Loucy (cell line): Measurements from ENCODE around the gene MTA1.

ENCODE experiments used
- H2AFZ ChIP-seq: fragments of 200-600 bp; sonication (generic); 2 replicates; pipeline ENCODE4 v1.6.0; 2016; ENCODE audit warnings: antibody characterized with exemption, mild to moderate bottlenecking, low read length, moderate library complexity
- H3F3A ChIP-seq: fragments of 200-600 bp; 2 replicates; pipeline ENCODE4 v1.6.0; 2016; ENCODE audit warnings: antibody characterized with exemption, low read depth, mild to moderate bottlenecking
- H3K27me3 ChIP-seq: fragments of 200-600 bp; sonication (generic); 2 replicates; pipeline ENCODE4 v1.6.1; 2014; ENCODE audit warnings: low read length, mild to moderate bottlenecking; ENCODE audit not compliant: insufficient read depth, poor library complexity, severe bottlenecking
- H3K36me3 ChIP-seq: fragments of 200-600 bp; sonication (generic); 2 replicates; pipeline ENCODE4 v1.6.1; 2016; ENCODE audit warnings: low read length; ENCODE audit not compliant: insufficient read depth
- H3K4me1 ChIP-seq: fragments of 200-600 bp; sonication (generic); 2 replicates; pipeline ENCODE4 v1.5.1; 2014; ENCODE audit warnings: low read length, mild to moderate bottlenecking; ENCODE audit not compliant: insufficient read depth, poor library complexity, severe bottlenecking
- H3K4me2 ChIP-seq: fragments of 200-600 bp; sonication (generic); 2 replicates; pipeline ENCODE4 v1.6.0; 2014; ENCODE audit warnings: antibody characterized with exemption, low read length, low read depth, mild to moderate bottlenecking; ENCODE audit not compliant: poor library complexity, severe bottlenecking
- H3K4me3 ChIP-seq: fragments of 200-600 bp; sonication (generic); 2 replicates; pipeline ENCODE4 v1.5.1; 2014; ENCODE audit warnings: low read length, mild to moderate bottlenecking, mixed read lengths; ENCODE audit not compliant: poor library complexity, severe bottlenecking
- H3K79me2 ChIP-seq: fragments of 200-600 bp; sonication (generic); 2 replicates; pipeline ENCODE4 v1.6.1; 2014; ENCODE audit warnings: low read length; ENCODE audit not compliant: insufficient read depth
- H3K9ac ChIP-seq: fragments of 200-600 bp; sonication (generic); 2 replicates; pipeline ENCODE4 v1.6.0; 2014; ENCODE audit warnings: mild to moderate bottlenecking, low read depth, low read length, moderate library complexity; ENCODE audit not compliant: poor library complexity, severe bottlenecking
- H3K9me2 ChIP-seq: fragments of 200-600 bp; sonication (generic); replicated peaks from 2 replicates; pipeline ENCODE4 v1.6.1; 2016; ENCODE audit warnings: low read depth, low read length, mixed read lengths
- H3K9me3 ChIP-seq: fragments of 200-600 bp; sonication (generic); 2 replicates; pipeline ENCODE4 v1.6.1; 2014; ENCODE audit warnings: mild to moderate bottlenecking, antibody characterized with exemption, low read length, low read depth; ENCODE audit not compliant: insufficient read depth
- H4K20me1 ChIP-seq: fragments of 200-600 bp; sonication (generic); 2 replicates; pipeline ENCODE4 v1.6.0; 2014; ENCODE audit warnings: antibody characterized with exemption, low read length, mild to moderate bottlenecking; ENCODE audit not compliant: insufficient read depth, poor library complexity, severe bottlenecking
- EZH2phosphoT487 ChIP-seq: fragments of 200-600 bp; IDR thresholded peaks from 2 replicates; pipeline ENCODE4 v1.6.1; 2018; ENCODE audit warnings: antibody characterized with exemption, mild to moderate bottlenecking, moderate library complexity, borderline replicate concordance
- TF ChIP-seq, protein P1 (sequence below): fragments of 200-600 bp; sonication (generic); conservative IDR thresholded peaks from 2 replicates; pipeline ENCODE4 v1.5.1; 2014; ENCODE audit warnings: mild to moderate bottlenecking, antibody characterized with exemption, low read length

Gene MTA1

GRCh38 chr14:105505101-105505500 is 85.5 kb downstream of the MTA1 start:
- Histone ChIP-seq H4K20me1 (no peaks in the 10 kb centered on the region), H3K4me1 (peaks cover 10% of the 10 kb centered on the region), H3K79me2 (no peaks in the 10 kb centered on the region), H3F3A (no peaks in the 10 kb centered on the region), H3K27me3 (no peaks in the 10 kb centered on the region), H3K9ac (no peak overlapping the region), H3K9me3 (no peaks in the 10 kb centered on the region), H3K36me3 (no peaks in the 10 kb centered on the region), H3K9me2 (no peaks in the 10 kb centered on the region), H2AFZ (no peak overlapping the region), H3K4me2 (no peak overlapping the region), H3K4me3 (no peak overlapping the region)
- TF ChIP-seq, protein P1, sequence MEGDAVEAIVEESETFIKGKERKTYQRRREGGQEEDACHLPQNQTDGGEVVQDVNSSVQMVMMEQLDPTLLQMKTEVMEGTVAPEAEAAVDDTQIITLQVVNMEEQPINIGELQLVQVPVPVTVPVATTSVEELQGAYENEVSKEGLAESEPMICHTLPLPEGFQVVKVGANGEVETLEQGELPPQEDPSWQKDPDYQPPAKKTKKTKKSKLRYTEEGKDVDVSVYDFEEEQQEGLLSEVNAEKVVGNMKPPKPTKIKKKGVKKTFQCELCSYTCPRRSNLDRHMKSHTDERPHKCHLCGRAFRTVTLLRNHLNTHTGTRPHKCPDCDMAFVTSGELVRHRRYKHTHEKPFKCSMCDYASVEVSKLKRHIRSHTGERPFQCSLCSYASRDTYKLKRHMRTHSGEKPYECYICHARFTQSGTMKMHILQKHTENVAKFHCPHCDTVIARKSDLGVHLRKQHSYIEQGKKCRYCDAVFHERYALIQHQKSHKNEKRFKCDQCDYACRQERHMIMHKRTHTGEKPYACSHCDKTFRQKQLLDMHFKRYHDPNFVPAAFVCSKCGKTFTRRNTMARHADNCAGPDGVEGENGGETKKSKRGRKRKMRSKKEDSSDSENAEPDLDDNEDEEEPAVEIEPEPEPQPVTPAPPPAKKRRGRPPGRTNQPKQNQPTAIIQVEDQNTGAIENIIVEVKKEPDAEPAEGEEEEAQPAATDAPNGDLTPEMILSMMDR: no peak

DNA sequence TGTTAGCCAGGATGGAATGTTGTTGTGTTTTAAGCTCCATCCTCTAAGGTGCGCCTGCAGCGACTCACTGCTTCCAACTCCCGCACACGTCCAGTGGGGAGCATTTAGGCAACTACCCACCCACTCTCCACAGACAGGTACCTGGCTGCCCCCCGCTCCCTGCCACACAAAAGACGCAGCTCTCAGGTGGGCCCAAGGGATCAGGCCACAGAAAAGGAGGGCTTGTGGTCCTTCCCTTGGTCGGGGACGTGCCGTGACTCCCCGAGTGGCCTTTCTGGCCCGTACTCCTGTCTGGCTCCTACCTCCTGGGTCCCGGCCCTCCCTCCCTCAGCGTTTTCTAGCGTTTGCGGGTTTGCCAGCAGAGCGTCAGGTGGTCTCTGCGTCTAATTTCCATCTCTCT is 87.6 kb downstream of the MTA1 start:
- TF ChIP-seq, protein P1: no peak
- no peak for TF ChIP-seq EZH2phosphoT487
- H3K9ac ChIP-seq: no peak overlapping the region
- no peaks in the 10 kb centered on the region for H3K9me3 ChIP-seq
- H3K4me2 ChIP-seq: peak overlapping the region; percentile 32
- H3F3A ChIP-seq: no peaks in the 10 kb centered on the region
- H4K20me1 ChIP-seq: no peaks in the 10 kb centered on the region
- no peak overlapping the region for H3K4me3 ChIP-seq
- no peaks in the 10 kb centered on the region for H3K79me2 ChIP-seq
- H3K36me3 ChIP-seq: no peaks in the 10 kb centered on the region
- H3K4me1 ChIP-seq: peaks cover 10% of the 10 kb centered on the region
- no peaks in the 10 kb centered on the region for H3K9me2 ChIP-seq
- H2AFZ ChIP-seq: no peak overlapping the region
- no peaks in the 10 kb centered on the region for H3K27me3 ChIP-seq

GRCh38 chr14:105508069-105508468 is 88.4 kb downstream of the MTA1 start:
- Histone ChIP-seq H3K4me1 (peaks cover 10% of the 10 kb centered on the region), H2AFZ (no peak overlapping the region), H4K20me1 (no peaks in the 10 kb centered on the region), H3K9ac (no peak overlapping the region), H3K36me3 (no peaks in the 10 kb centered on the region), H3F3A (no peaks in the 10 kb centered on the region), H3K4me3 (no peak overlapping the region), H3K79me2 (no peaks in the 10 kb centered on the region), H3K9me2 (no peaks in the 10 kb centered on the region), H3K4me2 (peak overlapping the region; percentile 32), H3K9me3 (no peaks in the 10 kb centered on the region), H3K27me3 (no peaks in the 10 kb centered on the region)
- TF ChIP-seq, protein P1: no peak
- TF ChIP-seq EZH2phosphoT487: no peak
